ENCODE measurements around the gene RASGEF1B.
A peak's percentile ranks its signal among the peaks of the same experiment; 100 is the strongest.

RASGEF1B gene

DNA sequence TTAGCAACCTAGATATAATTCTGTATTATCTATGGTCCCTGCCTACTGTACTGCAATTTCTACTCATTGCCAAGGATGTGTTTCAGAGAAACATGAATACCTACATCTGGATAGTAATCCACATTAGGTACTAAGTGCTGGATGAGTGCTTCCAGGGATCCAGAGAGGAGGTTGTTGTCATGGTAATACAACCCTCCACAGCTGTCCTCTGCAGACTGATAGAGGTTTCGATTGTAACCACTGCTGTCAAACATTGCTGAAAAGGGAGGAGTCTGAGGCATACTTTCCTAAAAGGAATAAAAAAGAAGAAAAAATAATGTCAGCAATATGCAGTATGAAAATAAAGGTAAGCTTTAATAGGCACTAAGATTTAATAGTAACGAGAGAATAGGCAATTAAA is 12.5 kb downstream of the RASGEF1B start:
- Mint-ChIP-seq H3K27ac (no peak overlapping the region), H3K4me1 (peaks cover 48% of the 10 kb centered on the region), H3K9me3 (no peaks in the 10 kb centered on the region), H3K27me3 (no peaks in the 10 kb centered on the region), H3K4me3 (no peak overlapping the region)
- DNase-seq (no peak), ATAC-seq (no peak)

DNA sequence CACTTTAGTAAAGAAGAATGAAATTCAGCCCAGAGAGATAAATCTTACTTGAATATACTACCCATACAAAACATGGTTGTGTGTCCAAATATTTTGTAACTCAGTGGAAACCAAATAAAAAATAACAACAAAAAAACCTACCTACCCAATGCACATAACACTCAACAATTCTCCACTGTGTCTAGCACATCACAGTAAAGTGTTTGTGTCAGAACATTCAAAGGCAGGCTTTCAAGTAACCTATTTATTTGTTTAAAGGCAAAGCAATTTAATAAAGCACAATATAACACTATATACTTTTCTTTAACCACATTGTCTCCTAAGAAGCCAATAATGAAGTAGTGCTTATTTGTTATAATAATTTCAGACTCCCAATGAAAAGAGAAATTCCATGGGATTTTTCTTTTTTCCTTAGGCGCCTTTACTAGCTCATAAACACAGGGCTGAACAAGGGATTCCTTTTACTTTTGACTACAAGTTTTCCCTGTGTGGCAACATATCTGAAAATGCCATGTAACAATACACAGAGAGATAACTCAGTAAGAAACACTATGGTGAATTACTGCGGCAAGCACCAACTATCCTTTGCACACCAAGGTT is 13.7 kb downstream of the RASGEF1B start:
- H3K9me3 Mint-ChIP-seq = no peaks in the 10 kb centered on the region
- no peak for DNase-seq
- ATAC-seq = no peak
- no peak overlapping the region for H3K27ac Mint-ChIP-seq
- H3K4me1 Mint-ChIP-seq = peaks cover 51% of the 10 kb centered on the region
- H3K27me3 Mint-ChIP-seq = no peaks in the 10 kb centered on the region
- no peak overlapping the region for H3K4me3 Mint-ChIP-seq

- DNase-seq = no peak
- Mint-ChIP-seq H3K4me1 (peaks cover 46% of the 10 kb centered on the region), H3K4me3 (no peak overlapping the region), H3K9me3 (no peaks in the 10 kb centered on the region), H3K27ac (no peak overlapping the region), H3K27me3 (no peaks in the 10 kb centered on the region)
- no peak for ATAC-seq
Observed at GRCh38 chr4:81457345-81457744, 14.4 kb downstream of the RASGEF1B start.

- H3K9me3 Mint-ChIP-seq = no peaks in the 10 kb centered on the region
- H3K27ac Mint-ChIP-seq = no peak overlapping the region
- no peak overlapping the region for H3K4me3 Mint-ChIP-seq
- DNase-seq (no peak), ATAC-seq (no peak)
- peaks cover 34% of the 10 kb centered on the region for H3K4me1 Mint-ChIP-seq
- H3K27me3 Mint-ChIP-seq = no peaks in the 10 kb centered on the region
Observed at GRCh38 chr4:81455897-81456296, 15.8 kb downstream of the RASGEF1B start.

DNA sequence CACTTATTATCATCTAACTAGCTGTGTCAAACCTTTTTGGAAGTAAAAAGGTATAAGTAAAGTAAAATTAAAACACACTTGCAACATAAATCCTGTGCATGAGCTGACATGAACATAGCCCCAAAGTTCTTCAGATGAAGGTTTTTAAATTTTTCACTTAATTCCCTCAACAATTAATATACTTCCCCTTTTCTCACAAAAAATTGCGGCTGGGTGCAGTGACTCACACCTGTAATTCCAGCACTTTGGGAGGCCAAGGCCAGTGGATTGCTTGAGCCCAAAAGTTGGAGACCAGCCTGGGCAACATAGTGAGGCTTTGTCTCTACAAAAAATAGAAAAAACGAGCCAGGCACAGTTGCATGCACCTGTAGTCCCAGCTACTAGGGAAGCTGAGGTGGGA is 16.8 kb downstream of the RASGEF1B start:
- peak overlapping the region in 1 of 2 donors; percentile 86 for H3K27ac Mint-ChIP-seq
- no peak overlapping the region for H3K4me3 Mint-ChIP-seq
- no peak for ATAC-seq
- DNase-seq = no peak
- no peaks in the 10 kb centered on the region for H3K9me3 Mint-ChIP-seq
- H3K27me3 Mint-ChIP-seq = no peaks in the 10 kb centered on the region
- H3K4me1 Mint-ChIP-seq = peaks cover 28% of the 10 kb centered on the region

- Mint-ChIP-seq H3K4me3 (no peak overlapping the region), H3K9me3 (no peaks in the 10 kb centered on the region), H3K27ac (no peak overlapping the region), H3K27me3 (no peaks in the 10 kb centered on the region), H3K4me1 (peaks cover 26% of the 10 kb centered on the region)
- DNase-seq (peak; percentile 16 to 37), ATAC-seq (peak; percentile 89)
Observed at GRCh38 chr4:81454499-81454898, 17.2 kb downstream of the RASGEF1B start.

- ATAC-seq (no peak), DNase-seq (no peak)
- no peak overlapping the region for H3K4me3 Mint-ChIP-seq
- no peaks in the 10 kb centered on the region for H3K27me3 Mint-ChIP-seq
- no peaks in the 10 kb centered on the region for H3K9me3 Mint-ChIP-seq
- no peak overlapping the region for H3K27ac Mint-ChIP-seq
- peaks cover 26% of the 10 kb centered on the region for H3K4me1 Mint-ChIP-seq
Observed at GRCh38 chr4:81453024-81453423, 18.7 kb downstream of the RASGEF1B start.

GRCh38 chr4:81452452-81453006 is 19.2 kb downstream of the RASGEF1B start:
- Mint-ChIP-seq H3K4me1 (peaks cover 26% of the 10 kb centered on the region), H3K9me3 (no peaks in the 10 kb centered on the region), H3K27me3 (no peaks in the 10 kb centered on the region), H3K27ac (no peak overlapping the region), H3K4me3 (no peak overlapping the region)
- no peak for DNase-seq
- ATAC-seq = no peak

DNA sequence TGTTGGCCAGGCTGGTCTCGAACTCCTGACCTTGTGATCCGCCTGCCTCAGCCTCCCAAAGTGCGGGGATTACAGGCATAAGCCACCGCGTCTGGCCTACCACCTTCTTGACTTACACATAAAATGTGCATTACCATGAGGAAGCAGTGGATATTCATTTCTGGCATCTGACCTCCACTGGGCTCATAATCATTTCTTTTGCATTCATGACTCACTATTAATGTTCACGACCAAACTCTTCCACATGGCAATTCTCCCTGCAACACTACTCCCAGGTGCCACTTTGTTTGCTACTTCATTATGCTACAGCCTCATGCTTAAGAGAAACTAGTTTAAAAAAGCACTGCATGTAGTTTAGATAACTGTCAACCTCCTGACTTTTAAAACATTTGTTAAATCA is 22.7 kb downstream of the RASGEF1B start:
- no peaks in the 10 kb centered on the region for H3K27me3 Mint-ChIP-seq
- H3K4me3 Mint-ChIP-seq = no peak overlapping the region
- no peak overlapping the region for H3K27ac Mint-ChIP-seq
- ATAC-seq (no peak), DNase-seq (no peak)
- H3K9me3 Mint-ChIP-seq = no peaks in the 10 kb centered on the region
- H3K4me1 Mint-ChIP-seq = peaks cover 7% of the 10 kb centered on the region

DNA sequence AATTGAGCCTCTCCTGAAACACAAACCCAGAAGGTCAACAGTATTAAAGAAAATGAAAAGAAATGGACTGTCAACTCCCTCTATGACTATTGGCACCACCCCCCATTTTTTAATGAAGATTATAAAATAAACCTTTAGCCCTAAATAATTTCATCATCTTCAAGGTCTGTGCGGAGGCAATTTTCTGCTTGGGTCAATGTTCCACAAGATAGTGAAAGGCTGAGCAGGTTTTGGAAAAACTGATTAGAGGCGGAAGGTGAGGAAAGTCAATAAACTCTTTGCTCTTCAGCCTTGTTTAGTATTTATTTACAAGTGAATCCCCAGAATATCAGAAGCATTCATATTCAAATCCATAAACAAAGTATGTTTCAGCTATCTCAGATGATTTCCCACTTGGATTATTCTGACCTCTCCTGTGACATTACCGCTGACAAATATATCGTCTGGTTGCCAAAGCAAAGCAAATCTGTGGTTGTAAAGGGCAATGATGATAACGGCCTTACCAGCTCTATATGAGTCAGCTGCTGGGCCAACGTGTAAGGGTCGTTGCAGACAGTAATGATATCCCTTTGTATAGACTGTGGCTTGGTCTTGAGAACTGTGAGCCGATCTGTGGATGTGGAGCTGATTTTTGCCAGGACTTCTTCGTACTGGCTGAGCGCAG is 24.0 kb downstream of the RASGEF1B start:
- Mint-ChIP-seq H3K9me3 (no peaks in the 10 kb centered on the region), H3K27ac (peak overlapping the region in 1 of 2 donors; percentile 34), H3K4me3 (no peak overlapping the region), H3K27me3 (no peaks in the 10 kb centered on the region), H3K4me1 (no peaks in the 10 kb centered on the region)
- DNase-seq (no peak), ATAC-seq (no peak)

- ATAC-seq (no peak), DNase-seq (no peak)
- Mint-ChIP-seq H3K27me3 (no peaks in the 10 kb centered on the region), H3K4me1 (no peaks in the 10 kb centered on the region), H3K27ac (no peak overlapping the region), H3K4me3 (no peak overlapping the region), H3K9me3 (no peaks in the 10 kb centered on the region)
Observed at GRCh38 chr4:81446634-81447033, 25.1 kb downstream of the RASGEF1B start.

GRCh38 chr4:81445196-81445595 is 26.5 kb downstream of the RASGEF1B start:
- H3K27me3 Mint-ChIP-seq = no peaks in the 10 kb centered on the region
- no peaks in the 10 kb centered on the region for H3K4me1 Mint-ChIP-seq
- H3K27ac Mint-ChIP-seq = no peak overlapping the region
- no peak overlapping the region for H3K4me3 Mint-ChIP-seq
- H3K9me3 Mint-ChIP-seq = no peaks in the 10 kb centered on the region
- no peak for DNase-seq
- ATAC-seq = no peak

DNA sequence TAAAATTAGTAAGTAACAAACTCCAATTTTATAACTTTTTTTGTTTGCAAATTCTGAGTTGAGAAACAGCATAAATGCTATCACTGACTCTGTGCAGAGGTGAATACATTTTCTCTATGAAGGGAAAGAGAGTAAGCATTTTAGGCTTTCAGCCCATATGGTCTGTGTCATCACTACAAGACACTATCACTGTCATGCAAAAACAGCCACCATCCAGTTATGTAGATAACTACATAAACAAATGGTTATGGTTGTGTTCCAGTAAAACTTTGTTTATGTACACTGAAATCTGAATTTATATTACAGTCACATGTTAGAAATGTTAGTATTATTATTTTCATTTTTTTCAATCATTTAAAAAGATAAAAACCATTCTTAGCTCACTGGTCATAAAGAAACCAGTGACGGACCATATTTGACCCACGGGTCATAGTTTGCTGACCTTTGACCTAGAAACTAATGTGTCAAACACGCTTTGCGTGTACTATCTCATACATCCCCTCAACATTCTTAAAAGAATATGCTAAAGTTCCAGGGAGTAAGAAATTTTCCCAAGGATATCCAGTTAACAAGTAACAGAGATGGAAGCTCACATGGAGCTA is 29.1 kb downstream of the RASGEF1B start:
- H3K27me3 Mint-ChIP-seq = no peaks in the 10 kb centered on the region
- no peak overlapping the region for H3K27ac Mint-ChIP-seq
- no peak for ATAC-seq
- H3K4me3 Mint-ChIP-seq = no peak overlapping the region
- no peaks in the 10 kb centered on the region for H3K9me3 Mint-ChIP-seq
- no peaks in the 10 kb centered on the region for H3K4me1 Mint-ChIP-seq
- DNase-seq = no peak

DNA sequence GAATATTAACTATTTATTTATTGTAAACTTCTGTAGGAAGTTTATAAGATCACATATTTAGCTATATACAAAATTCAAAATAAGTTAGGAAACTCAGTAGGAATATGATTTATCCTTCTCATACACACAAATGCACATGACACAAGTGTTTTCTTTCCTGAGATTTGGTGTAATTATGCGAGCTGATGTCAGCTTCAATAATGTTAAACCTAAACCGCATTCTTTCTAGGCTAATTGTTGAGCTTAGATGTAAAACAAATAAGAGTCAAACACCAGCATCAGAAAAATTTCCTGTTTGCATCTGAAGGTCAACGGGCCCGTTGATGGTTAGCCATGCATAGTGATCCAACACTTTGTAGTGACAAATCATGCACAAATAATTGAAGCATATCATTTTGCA is 30.8 kb downstream of the RASGEF1B start:
- Mint-ChIP-seq H3K4me3 (no peak overlapping the region), H3K27ac (no peak overlapping the region), H3K9me3 (no peaks in the 10 kb centered on the region), H3K4me1 (no peaks in the 10 kb centered on the region), H3K27me3 (no peaks in the 10 kb centered on the region)
- no peak for ATAC-seq
- no peak for DNase-seq

DNA sequence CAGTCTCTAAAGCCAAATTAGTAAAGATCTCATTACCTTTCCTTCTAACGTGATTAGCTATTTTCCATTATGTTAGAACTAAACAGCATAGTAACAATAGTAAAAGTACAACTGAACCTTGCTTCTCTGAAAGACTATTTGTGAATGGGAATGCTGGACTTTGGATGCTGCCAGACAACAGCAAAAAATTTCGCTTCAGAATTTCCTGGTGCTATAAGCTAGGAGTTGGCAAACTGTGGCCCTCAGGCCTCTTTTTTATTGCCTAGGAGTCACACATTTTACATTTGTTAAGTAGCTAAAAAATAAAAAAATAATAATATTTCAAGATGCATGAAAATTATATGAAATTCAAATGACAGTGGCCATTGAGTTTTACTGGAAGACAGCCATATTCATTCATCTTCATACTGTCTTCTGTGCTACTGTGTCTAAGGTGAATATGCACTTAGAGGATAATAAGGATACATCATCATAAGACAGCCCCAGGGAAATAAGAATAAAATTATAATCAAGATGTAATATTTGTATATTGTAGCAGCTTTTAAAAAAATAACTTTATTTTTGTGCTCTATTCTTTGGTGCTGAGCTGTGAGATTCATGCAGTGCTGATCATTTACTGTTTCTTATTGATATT is 34.6 kb downstream of the RASGEF1B start:
- H3K4me3 Mint-ChIP-seq = no peak overlapping the region
- H3K27ac Mint-ChIP-seq = no peak overlapping the region
- no peaks in the 10 kb centered on the region for H3K27me3 Mint-ChIP-seq
- H3K4me1 Mint-ChIP-seq = no peaks in the 10 kb centered on the region
- DNase-seq (no peak), ATAC-seq (no peak)
- no peaks in the 10 kb centered on the region for H3K9me3 Mint-ChIP-seq

GRCh38 chr4:81436096-81436495 is 35.6 kb downstream of the RASGEF1B start:
- DNase-seq (no peak), ATAC-seq (no peak)
- H3K4me1 Mint-ChIP-seq = no peaks in the 10 kb centered on the region
- no peaks in the 10 kb centered on the region for H3K27me3 Mint-ChIP-seq
- H3K4me3 Mint-ChIP-seq = no peak overlapping the region
- no peaks in the 10 kb centered on the region for H3K9me3 Mint-ChIP-seq
- no peak overlapping the region for H3K27ac Mint-ChIP-seq
